ENCODE measurements around the gene HAND1. TPM values are rescaled to one million over a fixed set of nuclear protein-coding genes. Genes with fewer than 3 reads are reported as not detected.

The HAND1 gene
- total RNA-seq, 1 experiment from 2014 or later: 0.69 TPM

DNA sequence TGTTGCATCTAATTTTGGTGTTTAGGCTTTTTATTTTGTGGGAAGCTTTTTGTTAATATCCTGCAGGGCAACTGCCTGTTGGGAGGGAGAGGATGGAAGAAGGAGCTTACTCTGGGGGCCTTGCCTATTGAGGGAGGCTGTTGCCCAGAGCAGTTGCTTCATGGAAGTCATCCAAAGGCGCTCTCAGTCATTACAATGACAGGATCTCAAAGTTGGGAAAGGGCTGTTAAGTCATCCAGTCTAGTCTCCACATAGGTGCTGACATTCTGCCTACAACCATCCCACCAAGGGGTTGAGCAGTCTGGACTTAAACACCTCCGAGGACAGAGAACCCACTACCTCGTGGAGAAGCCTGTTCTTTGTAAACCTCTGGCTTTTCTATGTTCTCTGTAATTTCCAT lies 19.0 kb downstream of the HAND1 start:
- DNase-seq (ENCODE audit: low read depth): no peak

DNA sequence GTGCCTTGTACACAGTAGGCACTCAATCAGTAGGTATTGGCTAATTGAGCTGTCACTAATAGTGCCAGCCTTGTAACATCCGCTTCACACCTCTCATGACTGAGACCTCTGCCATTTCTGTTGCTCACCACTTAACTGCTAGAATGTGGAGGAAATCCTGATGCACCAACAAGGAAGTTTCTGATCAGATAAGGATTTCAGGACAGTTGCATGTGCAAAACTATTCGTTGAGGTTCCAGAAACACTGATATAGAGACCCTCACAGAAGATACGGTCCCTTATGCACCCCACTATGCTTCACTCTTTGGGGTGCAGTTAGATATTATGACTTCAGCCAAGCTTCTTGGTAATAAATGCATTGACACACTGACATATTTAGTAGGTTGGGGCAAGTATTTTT lies 21.5 kb downstream of the HAND1 start:
- DNase-seq (ENCODE audit: low read depth): no peak

DNA sequence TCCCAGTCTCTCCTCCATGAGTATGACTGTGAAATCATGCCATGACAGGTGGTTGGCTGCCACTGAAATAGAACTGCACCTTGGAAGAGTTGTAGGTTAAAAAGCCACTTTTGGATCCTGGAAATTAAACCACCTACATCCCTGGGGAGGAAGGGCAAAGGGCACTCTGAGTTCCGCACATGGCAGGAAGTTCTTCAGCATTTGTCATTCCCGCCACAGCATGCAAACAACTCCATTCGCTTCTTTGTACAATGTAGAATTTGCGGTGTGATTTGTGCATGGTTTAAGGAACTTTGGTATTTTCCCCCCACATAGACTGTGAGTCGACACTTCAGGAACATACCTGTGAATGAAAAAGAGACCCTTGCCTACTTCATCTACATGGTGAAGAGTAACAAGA lies 22.4 kb downstream of the HAND1 start:
- no peak for DNase-seq (ENCODE audit: low read depth)

DNA sequence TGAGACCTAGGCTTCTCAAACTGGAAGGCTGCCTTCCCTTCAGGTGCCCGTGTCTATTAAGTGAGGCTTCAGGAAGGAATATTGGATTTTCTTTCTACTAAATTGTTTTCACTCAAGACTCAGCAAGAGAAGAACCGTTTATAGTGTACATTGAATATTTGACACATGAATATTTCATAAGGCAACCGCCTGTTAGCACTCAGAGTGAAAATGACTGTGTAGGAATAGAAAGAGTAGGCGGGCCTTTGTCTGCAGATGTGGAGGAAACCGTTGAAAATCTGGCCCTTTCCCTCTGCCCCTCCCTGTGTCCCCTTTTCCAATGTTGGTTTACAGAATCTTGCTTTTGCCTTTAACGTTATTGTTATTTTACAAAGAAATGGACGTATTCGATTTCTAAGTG lies 26.1 kb downstream of the HAND1 start:
- no peak for DNase-seq (ENCODE audit: low read depth)

GRCh38 chr5:154449786-154450185 lies 28.2 kb downstream of the HAND1 start:
- DNase-seq (ENCODE audit: low read depth): no peak

GRCh38 chr5:154447089-154447725 lies 30.8 kb downstream of the HAND1 start:
- DNase-seq (ENCODE audit: low read depth): no peak

DNA sequence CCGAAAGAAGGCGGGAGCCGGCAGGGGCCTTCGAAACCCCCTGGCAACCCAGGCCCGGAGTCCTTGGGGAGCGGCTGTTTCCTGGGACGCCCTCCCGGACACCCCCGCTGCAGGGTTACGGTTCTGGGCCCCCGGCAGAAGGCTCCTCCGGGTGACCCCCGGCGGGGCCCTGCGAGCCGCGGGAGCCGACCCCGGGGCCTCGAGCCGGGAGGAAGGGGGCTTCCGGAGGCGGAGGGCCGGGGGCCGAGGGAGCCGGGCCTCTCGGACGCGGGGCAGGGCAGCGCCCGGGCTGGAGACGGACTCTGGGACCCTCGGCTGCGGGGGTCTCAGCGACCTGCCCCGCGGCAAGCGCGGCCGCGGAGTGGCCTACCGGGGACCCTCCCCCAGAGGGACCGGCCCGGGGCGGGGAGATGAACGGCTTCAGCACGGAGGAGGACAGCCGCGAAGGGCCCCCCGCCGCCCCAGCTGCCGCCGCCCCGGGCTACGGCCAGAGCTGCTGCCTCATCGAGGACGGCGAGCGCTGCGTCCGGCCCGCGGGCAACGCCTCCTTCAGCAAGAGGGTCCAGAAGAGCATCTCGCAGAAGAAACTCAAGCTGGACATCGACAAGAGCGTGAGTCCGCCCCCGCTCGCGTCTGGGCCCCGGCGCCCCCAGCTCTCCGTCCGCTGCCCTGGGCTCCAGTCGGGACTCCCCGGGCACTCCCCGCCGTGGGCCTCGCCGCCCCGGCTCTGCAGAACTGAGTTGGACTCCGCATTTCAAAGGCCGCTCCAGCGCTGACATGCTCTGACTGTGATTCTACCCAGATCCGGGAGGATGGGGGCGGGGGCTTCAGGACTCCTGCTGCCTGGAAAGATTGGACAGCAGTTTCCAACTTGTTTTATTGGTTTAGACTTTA lies 31.6 kb downstream of the HAND1 start:
- DNase-seq (ENCODE audit: low read depth): peak; percentile 67

DNA sequence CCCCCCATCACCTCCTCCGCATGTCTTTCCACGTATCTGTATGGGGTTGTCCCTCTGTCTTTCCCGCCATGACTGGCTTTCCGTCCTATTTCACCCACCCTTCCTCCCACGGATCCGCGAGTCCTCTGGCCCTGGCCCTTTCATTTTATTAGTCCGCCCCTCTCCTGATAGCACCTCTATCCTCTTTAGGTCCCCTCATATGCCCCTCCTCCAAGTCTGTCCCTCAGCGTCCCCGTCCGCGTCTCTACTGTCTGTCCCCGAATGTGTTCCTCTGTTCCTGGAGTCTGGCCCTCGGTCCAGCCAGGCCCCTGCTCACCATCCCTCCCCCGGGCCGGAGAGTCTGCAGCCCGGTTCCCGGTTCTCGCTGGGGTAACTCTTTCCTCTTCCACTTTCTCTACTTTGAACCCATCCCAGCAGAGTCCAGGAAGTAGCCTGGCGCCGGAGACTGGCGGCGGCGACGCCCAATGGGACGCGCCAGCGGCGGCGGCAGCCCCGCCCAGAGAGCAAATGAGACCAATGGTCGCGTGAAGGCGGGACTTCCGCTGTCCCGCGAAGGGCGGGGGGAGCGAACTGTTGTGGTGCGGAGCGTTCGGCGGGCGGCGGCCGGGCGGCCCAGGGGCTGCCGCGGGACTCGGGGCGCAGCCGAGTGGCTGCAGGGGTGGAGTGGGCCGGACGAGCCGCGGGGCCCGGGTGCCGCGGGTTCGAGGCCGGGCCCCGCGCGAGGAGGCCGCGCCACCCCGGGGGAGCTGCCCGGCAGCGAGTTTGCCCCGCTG lies 32.4 kb downstream of the HAND1 start, which contains the start of gene SAP30L:
SAP30L (plus strand) TSS at position 576 of the 773 bp plus-strand sequence. CDS start 608 bp downstream, outside the sequence.
- DNase-seq (ENCODE audit: low read depth): peak; percentile 96

DNA sequence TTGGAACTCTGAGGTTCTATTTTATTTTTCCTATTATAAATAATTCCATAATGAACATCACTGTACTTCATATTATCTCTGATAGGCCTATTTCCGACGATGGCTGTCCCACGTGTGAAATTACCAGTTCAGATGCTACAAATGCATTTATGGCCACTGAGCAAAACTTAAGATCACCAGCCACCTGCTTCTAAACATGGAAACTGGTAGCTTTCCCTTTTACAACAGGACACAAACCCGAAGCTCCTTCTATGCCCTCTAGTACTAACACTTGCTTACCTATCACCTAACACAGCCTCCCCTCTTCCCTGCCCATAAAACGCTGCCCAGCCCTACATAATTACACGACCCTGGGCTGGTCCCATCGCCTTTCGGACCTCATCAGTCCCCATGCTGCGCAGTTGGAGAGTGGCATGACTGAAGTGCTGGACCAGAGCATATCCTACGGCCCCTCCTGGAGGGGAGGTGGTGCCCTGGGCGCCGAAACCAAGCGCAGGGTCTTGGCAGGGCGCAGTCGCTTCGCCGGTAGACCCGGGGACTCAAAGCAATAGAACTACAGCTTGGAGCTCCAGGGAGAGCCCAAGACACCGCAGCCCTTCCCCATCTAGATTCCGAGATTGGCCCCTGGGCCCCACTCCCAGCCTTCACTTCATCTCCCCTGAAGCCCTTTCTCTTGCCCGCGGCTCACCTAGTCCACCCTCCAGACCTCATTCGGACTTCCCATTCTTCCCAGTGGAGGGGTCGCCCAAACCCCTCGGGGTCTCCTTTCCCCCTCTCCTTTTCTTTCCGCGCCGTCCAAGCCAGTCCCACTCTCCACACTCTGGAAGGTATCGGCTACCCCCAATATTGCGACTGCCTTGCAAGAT lies 33.2 kb downstream of the HAND1 start:
- peak; percentile 25 for DNase-seq (ENCODE audit: low read depth)

DNA sequence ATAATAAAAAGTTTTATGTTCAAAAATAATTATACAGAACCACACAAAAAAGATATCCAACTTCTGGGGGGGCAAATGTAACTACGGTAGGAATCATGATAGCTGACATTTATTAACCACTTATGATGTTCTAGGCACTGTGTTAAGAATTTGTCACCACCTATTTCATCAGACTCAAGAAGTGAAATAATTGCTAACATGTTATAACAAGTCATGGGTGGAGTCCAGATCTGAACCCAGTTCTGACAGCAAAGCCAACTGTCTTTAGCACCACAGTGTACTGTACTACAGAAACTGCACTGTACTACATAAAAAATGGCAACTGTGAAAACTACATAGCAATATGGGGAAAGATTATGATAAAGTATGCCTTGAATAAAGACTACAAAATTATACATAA lies 35.2 kb downstream of the HAND1 start:
- no peak for DNase-seq (ENCODE audit: low read depth)

DNA sequence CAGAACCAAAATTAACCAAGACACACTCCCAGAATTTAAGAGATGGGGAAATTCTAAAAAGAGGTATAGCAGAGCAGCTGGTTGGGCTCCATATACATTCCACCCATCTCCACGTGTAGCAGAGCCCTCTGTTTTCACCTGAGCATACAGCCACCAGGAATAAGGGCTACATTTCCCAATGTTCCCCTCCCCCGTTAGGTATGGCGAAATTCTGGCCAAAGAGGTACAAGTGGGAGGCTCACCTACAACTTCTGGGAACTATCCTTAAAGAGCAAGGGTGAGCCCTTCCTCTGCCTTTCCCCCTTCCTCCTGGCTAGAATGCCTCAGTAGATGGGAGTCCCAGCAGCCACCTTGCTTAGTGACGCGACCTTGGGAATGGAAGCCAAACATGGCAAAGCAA lies 37.5 kb downstream of the HAND1 start:
- no peak for DNase-seq (ENCODE audit: low read depth)

GRCh38 chr5:154437281-154437965 lies 40.6 kb downstream of the HAND1 start:
- no peak for DNase-seq (ENCODE audit: low read depth)

DNA sequence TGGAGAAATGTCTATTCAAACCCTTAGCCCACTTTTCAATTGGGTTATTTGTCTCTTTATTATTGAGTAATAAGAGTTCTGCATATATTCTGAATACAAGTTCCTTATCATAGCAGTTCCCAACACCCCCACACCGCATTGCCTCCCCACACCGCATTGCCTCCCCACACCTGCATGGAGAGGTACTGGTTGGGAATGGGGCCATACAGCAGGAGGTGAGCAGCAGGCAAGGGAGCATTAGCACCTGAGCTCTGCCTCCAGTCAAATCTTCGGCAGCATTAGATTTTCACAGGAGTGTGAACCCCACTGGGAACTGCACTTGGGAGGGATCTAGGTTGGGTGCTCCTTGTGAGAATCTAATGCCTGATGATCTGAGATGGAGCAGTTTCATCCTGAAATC lies 42.8 kb downstream of the HAND1 start:
- no peak for DNase-seq (ENCODE audit: low read depth)

- DNase-seq (ENCODE audit: low read depth): no peak
Measured at GRCh38 chr5:154430961-154431630, 46.9 kb downstream of the HAND1 start.

DNA sequence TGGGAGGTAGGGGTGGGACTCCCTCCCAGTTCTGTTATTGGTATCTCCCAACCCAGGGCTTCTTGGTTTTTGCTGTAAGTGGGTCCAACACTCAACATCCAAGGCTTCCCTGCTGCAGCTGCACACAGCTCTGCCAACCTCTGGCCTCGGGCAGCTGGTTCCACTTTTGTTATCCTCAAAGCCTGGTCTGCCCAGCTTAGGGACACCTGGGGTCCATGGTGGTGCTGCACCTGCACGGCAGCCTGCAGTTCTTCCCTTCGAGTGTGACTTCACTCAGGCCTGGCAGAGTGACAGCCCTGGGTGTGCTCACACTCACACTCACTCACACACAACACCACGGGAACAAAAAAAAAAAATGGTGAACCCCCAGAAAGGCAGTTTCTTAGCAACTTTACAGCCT lies 47.6 kb downstream of the HAND1 start:
- DNase-seq (ENCODE audit: low read depth): no peak

DNA sequence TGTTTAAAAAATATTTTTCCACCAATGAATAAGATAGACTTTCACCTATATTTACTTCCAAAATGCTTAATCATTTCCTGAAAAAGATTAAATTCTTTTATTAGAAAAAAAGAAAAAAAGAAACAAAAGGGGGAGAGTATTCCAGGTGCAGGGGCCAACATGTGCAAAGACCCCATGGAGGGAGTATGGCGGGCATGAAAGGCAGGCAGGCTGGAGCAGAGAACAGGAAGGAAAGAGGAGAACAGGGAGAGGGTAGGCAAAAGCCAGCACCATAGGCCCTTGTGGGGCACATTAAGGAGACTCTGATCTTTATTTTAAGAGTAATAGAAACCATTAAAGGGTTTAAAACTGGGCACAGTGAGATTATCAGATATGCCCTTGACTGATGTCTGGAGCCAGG lies 48.7 kb downstream of the HAND1 start:
- no peak for DNase-seq (ENCODE audit: low read depth)

- DNase-seq (ENCODE audit: low read depth): no peak
Measured at GRCh38 chr5:154428208-154428607, 49.8 kb downstream of the HAND1 start.
